ENCODE data around the gene SCAMP2. TPM values are rescaled to one million over a fixed set of nuclear protein-coding genes. Genes with fewer than 3 reads are reported as not detected.
"Not testable (repeated sequence)": the region's sequence is repeated elsewhere in the genome, so short reads cannot be mapped to it uniquely, and the experiment has no call there.

The SCAMP2 gene
- total RNA-seq, 1 donor from 2014 or later, result 56.7 TPM

DNA sequence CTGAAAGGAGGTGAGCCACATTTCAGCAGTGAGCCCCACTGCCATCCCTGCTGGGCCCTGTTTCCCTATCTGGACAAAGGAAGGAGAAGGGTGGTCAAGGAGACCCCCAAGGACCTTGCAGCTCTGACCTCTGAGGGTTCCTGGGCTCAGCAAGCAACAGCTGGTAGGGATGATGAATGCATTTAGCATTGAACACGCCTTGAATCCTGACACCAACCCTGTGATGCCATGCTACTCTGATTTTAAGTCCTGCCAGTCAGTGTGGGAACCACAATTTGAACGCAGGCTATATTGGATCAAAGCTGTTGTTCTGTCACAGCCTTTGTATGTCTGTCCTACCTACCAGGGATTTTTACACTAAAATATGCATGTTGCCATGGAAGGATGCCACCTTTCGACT, 23.2 kb upstream of the SCAMP2 start:
- no peaks in the 10 kb centered on the region for H3K9me3 ChIP-seq
- H3K36me3 ChIP-seq, result peaks cover 0 to 18% of the 10 kb centered on the region in 2 donors
- no peaks in the 10 kb centered on the region for H3K27me3 ChIP-seq
- H3K4me3 ChIP-seq, result no peak overlapping the region
- intact Hi-C loops (cut with DNase I), result no loop called here
- DNase-seq (ENCODE audit: extremely low spot score in 2 of 2), result no peak
- H3K27ac ChIP-seq, result no peak overlapping the region
- peaks cover 12% of the 10 kb centered on the region for H3K4me1 ChIP-seq
- TF ChIP-seq, protein P1, sequence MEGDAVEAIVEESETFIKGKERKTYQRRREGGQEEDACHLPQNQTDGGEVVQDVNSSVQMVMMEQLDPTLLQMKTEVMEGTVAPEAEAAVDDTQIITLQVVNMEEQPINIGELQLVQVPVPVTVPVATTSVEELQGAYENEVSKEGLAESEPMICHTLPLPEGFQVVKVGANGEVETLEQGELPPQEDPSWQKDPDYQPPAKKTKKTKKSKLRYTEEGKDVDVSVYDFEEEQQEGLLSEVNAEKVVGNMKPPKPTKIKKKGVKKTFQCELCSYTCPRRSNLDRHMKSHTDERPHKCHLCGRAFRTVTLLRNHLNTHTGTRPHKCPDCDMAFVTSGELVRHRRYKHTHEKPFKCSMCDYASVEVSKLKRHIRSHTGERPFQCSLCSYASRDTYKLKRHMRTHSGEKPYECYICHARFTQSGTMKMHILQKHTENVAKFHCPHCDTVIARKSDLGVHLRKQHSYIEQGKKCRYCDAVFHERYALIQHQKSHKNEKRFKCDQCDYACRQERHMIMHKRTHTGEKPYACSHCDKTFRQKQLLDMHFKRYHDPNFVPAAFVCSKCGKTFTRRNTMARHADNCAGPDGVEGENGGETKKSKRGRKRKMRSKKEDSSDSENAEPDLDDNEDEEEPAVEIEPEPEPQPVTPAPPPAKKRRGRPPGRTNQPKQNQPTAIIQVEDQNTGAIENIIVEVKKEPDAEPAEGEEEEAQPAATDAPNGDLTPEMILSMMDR (IDR thresholded peaks at IDR 0.05), result no peak
- TF ChIP-seq POLR2AphosphoS5 (IDR thresholded peaks at IDR 0.05; ENCODE audit: insufficient read depth in 1 of 2, low read depth in 1 of 2) (no peak), POLR2A (IDR thresholded peaks at IDR 0.05) (no peak)

DNA sequence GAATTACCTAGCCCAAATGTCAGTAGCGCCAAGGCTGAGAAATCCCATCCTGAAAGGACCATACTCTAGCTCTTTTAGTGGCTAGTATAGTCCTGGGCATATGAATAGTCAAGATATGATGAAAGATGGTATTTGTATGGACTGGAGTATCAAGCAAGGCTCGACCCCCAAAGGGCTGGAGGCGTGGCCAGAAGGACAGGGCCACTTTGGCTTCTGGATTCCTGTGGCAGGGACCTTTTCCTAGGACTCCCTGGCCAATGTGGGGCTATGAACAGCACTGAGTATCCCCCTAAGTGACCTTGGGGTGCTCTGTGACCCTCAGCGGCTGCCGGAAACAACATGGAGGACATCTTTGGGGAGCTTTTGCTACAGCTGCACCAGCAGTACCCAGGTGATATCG, 22.7 kb upstream of the SCAMP2 start:
- intact Hi-C loops (cut with DNase I), result no loop called here
- Histone ChIP-seq H3K27ac (no peak overlapping the region), H3K4me3 (no peak overlapping the region), H3K36me3 (peaks cover 0 to 15% of the 10 kb centered on the region in 2 donors), H3K27me3 (no peaks in the 10 kb centered on the region), H3K9me3 (no peaks in the 10 kb centered on the region), H3K4me1 (peaks cover 10% of the 10 kb centered on the region)
- DNase-seq (ENCODE audit: extremely low spot score in 2 of 2), result no peak
- TF ChIP-seq, protein P1 (IDR thresholded peaks at IDR 0.05), result no peak
- no peak for TF ChIP-seq POLR2A (IDR thresholded peaks at IDR 0.05)
- no peak for TF ChIP-seq POLR2AphosphoS5 (IDR thresholded peaks at IDR 0.05; ENCODE audit: insufficient read depth in 1 of 2, low read depth in 1 of 2)

DNA sequence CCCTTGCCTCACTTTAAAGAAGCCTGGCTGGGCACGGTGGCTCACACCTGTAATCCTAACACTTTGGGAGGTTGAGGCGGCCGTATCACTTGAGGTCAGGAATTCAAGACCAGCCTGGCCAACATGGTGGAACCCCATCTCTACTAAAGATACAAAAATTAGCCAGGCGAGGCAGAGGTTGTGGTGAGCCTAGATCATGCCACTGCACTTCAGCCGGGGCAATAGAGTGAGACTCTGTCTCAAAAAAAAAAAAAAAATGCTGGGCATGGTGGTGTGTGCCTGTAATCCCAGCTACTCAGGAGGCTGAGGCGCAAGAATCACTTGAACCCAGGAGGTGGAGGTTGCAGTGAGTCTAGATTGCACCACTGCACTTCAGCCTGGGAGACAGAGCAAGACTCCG, 21.2 kb upstream of the SCAMP2 start:
- H3K27me3 ChIP-seq; H3K36me3 ChIP-seq; H3K9me3 ChIP-seq; H3K4me3 ChIP-seq; DNase-seq (ENCODE audit: extremely low spot score in 2 of 2); H3K27ac ChIP-seq; intact Hi-C loops (cut with DNase I): not testable (repeated sequence)
- peaks cover 20% of the 10 kb centered on the region for H3K4me1 ChIP-seq

DNA sequence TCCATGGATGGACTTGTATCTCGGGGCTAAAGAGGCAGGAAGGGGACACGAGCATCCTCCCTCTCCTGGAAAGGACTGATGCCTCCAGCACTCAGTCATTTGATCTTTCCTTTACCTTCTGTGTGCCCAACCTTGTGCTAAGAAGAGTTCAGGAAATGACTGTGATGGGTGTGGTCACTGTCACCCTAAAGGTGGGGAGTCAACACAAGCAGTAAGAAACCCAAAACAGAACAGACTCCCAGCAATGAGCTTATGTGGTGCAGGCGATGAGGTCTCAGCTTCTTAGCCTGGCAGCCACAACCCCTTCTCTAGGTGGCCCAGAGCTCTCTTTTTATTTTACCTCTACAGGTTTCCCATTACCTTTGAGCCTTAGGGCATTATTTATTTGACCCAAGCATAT, 20.5 kb upstream of the SCAMP2 start:
- H3K36me3 ChIP-seq, result peaks cover 0 to 6% of the 10 kb centered on the region in 2 donors
- no peak overlapping the region for H3K27ac ChIP-seq
- no peak for DNase-seq (ENCODE audit: extremely low spot score in 2 of 2)
- H3K4me3 ChIP-seq, result no peak overlapping the region
- peaks cover 26% of the 10 kb centered on the region for H3K4me1 ChIP-seq
- H3K9me3 ChIP-seq, result no peaks in the 10 kb centered on the region
- intact Hi-C loops (cut with DNase I), result no loop called here
- no peaks in the 10 kb centered on the region for H3K27me3 ChIP-seq
- no peak for TF ChIP-seq POLR2A (IDR thresholded peaks at IDR 0.05)
- no peak for TF ChIP-seq POLR2AphosphoS5 (IDR thresholded peaks at IDR 0.05; ENCODE audit: insufficient read depth in 1 of 2, low read depth in 1 of 2)
- TF ChIP-seq, protein P1 (IDR thresholded peaks at IDR 0.05), result no peak

DNA sequence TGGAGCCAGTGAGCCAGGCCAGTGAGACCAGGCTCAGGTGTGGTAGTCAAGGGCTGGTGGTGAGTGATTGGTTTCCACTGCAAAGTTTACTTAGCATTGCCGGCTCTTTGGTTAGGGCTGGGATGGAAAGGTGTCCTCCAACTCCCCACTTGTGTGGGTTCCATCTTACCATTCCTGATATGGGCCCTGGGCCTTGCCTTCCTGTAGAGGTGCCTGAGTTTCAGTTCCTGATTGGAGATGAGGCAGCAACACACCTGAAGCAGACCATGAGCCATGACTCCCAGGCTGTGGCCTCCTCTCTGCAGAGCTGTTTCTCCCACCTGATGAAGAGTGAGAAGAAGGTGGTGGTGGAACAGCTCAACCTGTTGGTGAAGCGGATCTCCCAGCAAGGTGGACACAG, 19.8 kb upstream of the SCAMP2 start:
- peaks cover 0 to 6% of the 10 kb centered on the region in 2 donors for H3K36me3 ChIP-seq
- peaks cover 26% of the 10 kb centered on the region for H3K4me1 ChIP-seq
- H3K4me3 ChIP-seq, result no peak overlapping the region
- TF ChIP-seq POLR2A (IDR thresholded peaks at IDR 0.05) (no peak), POLR2AphosphoS5 (IDR thresholded peaks at IDR 0.05; ENCODE audit: insufficient read depth in 1 of 2, low read depth in 1 of 2) (no peak)
- TF ChIP-seq, protein P1 (IDR thresholded peaks at IDR 0.05), result no peak
- no peak for DNase-seq (ENCODE audit: extremely low spot score in 2 of 2)
- no peaks in the 10 kb centered on the region for H3K27me3 ChIP-seq
- intact Hi-C loops (cut with DNase I), result no loop called here
- no peak overlapping the region for H3K27ac ChIP-seq
- H3K9me3 ChIP-seq, result no peaks in the 10 kb centered on the region

DNA sequence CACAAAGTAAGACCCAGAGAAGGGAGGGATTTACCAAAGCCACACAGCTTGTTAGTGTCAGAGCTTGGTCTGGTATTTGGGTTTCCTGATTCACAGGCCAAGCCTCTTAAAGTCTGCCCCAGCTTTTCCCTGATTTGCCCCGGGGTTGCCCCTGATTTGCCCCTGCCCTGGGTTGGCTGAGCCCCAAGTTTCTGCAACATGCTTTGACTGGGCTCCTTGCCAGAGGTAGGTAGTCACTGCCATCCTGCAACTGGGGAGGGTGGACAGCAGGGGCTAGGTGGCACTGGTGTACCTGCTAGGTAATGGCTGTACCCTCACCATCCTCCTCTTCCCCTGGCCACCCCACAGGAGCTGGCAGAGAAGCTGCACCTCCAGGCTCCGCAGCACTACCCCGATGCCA, 19.1 kb upstream of the SCAMP2 start:
- Histone ChIP-seq H3K27ac (no peak overlapping the region), H3K36me3 (peaks cover 0 to 6% of the 10 kb centered on the region in 2 donors), H3K9me3 (no peaks in the 10 kb centered on the region), H3K4me1 (peaks cover 26% of the 10 kb centered on the region), H3K27me3 (no peaks in the 10 kb centered on the region), H3K4me3 (no peak overlapping the region)
- no peak for DNase-seq (ENCODE audit: extremely low spot score in 2 of 2)
- TF ChIP-seq POLR2A (IDR thresholded peaks at IDR 0.05), result no peak
- TF ChIP-seq, protein P1 (IDR thresholded peaks at IDR 0.05), result no peak
- TF ChIP-seq POLR2AphosphoS5 (IDR thresholded peaks at IDR 0.05; ENCODE audit: insufficient read depth in 1 of 2, low read depth in 1 of 2), result no peak
- intact Hi-C loops (cut with DNase I), result no loop called here
